CD4-positive, alpha-beta T cell treated with Interleukin-15 for 4 hours (primary cell): ENCODE results near the gene GRIK4.
"Not testable (repeated sequence)": the region's sequence is repeated elsewhere in the genome, so short reads cannot be mapped to it uniquely, and the experiment has no call there.

Source experiments
- DNase-seq: peaks from one replicate; pipeline ENCODE4 v3.0.0-alpha.2; 2020; ENCODE audit warnings: low spot score

GRIK4 gene

DNA sequence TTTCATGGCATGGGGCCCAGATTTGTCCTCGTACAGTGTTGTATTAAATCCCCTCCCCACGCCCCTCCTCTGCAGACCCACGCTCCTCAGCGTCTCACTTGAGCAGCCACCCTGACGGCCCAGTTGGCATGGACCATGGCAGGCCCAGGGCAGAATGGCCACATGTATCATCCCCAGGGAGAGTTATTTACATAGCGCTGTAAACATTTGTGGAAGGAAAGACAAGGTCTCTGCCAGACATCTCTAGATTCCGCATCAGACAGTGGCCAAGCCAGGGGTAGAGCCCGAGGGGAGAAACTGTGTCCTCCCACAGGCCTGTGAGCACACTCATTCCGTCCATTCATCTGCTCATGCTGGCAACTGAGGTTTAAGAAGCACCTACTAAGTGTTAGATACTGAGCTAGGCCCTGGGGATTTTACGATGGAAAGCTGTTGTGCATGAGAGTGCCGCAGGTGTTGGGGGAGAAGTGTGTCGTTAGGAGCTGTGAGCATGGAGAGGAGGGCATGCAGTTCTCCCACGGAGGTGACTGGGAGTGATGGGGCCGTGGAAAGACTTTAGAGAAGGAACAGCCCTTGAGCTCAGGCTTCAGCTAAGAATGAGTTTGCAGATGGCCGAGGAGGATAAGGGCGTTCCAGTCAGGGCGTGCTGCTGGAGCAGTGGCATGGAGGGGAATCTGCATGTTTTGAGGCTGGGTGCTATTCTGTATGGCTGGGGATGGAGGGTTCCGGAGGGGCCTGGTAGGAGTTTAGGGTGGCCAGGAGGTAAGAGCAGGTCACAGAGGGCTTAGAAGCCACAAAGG, 94.9 kb downstream of the GRIK4 start:
- no peak for DNase-seq

DNA sequence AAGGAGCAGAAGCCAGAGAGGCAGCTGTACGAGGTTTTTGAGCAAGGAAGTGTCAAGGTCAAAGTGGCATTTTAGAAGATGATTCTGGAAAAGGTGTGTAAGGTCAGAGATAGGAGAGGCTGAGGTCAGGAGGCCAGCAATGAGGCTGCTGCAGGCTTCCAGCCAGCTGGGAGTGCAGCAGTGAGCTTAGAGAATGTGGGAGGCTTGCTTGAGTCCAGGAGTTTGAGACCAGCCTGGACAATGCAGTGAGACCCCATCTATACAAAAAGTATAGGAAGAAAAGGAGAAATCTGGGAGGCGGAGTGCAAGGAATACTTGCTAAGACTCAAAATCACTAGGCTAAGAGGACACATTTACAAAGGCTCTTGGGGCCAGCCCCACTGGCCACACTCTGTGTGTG, 96.5 kb downstream of the GRIK4 start:
- no peak for DNase-seq

GRCh38 chr11:120608760-120609211, 97.2 kb downstream of the GRIK4 start:
- no peak for DNase-seq

GRCh38 chr11:120610111-120610510, 98.6 kb downstream of the GRIK4 start:
- DNase-seq: no peak

GRCh38 chr11:120611581-120611980, 100.0 kb downstream of the GRIK4 start:
- no peak for DNase-seq

DNA sequence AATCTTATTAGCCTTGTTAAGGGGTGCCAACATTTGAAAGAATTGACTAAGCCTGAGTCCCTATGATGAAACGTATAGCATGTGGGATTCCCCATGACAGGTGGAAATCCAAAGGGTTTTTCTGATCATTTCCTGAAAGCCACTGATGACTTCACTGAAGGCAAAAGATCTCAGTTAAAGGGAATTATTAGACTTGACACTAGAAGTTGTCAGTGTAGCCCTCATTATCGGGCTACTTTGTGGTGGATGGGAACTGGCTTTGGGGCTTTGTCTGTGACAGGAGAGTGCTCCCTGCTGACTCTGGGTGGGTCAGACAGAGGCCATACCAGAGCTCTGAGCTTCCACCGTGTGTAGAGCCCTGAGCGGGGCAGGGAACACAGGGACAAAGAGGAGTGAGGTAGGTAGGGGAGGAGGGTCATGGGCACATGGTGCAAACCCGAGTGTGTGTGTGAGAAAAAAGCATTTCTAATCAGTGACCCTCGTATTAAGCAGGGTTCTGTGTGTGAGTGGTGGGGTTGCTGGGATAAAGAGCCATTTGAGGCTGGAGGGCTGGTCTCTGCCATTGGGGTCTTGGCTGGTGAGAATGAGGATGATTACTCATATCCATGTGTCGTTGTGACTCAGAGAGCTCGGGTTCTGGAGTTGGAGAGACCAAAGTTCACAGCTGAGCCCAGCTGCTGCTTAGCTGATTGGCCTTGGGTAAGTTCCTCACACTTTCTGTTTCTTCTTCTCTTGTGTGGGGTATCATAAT, 101.1 kb downstream of the GRIK4 start:
- no peak for DNase-seq

DNA sequence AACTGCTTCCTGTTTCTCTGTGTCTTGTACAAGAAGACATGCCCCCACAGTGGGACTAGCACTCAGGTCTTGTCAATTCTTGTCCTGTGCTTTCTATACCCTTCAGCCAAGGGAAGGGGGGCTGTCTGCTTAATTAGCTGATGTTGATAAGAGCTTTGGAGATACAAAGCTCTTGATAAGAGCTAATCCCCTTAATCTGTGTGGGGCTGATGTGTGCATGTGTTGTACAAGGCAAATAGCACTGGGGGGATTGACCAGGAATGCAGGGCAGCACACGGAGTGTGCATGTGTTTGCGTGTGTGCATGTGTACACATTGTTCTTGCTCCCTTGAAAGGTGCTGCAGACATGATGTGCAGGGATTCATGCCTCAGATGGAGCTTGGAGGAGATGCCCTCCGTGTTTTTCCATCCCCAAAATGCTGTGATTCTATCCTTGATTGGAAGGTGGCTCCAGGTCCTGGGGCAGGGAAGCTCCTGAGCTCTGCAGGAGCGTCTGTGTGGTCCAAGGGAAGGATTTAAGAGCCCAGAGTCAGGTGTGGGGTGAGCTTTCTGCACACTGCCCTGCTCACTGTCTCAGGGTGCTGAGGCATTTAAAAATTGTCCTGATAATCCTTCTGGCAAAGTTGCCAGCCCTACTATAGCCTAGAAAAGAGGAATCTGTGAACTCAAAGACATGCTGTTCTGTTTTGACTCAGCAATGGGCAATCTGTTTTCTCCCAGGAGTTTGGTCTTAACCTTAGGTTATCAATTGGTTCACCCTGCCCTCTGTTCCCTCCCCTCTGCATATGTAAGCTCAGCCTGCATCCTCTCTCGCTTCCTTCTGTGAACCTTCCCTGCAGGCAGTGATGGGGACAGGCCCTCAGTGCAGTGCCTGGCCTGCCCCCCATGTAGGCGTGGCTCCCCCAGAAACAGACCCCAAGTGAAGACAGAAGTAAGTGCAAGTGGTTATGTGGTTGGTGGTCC, 102.0 kb downstream of the GRIK4 start:
- DNase-seq: no peak

DNA sequence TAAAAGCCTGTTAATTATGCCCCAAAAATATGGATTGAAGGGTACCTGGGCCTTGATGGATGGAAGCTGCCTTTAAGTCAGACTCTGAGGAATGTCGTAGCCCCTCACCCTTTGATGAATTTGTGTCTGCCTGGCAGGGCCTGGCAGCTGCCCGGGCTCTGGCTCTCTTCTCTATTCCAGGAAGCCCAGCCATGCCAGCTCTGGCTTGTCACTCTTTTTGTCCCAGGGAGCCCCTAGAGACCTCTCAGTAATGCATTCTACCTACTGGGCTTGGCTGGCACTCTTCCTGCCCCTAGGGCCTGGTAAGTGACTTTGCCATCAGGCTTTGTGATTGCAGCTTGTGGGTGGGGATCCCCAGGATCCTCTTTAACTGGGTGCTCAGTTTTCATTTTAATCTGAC, 103.8 kb downstream of the GRIK4 start:
- DNase-seq: no peak

- DNase-seq: no peak
Measured at GRCh38 chr11:120618399-120618798, 106.9 kb downstream of the GRIK4 start.

GRCh38 chr11:120622189-120622875, 110.8 kb downstream of the GRIK4 start:
- DNase-seq: no peak

DNA sequence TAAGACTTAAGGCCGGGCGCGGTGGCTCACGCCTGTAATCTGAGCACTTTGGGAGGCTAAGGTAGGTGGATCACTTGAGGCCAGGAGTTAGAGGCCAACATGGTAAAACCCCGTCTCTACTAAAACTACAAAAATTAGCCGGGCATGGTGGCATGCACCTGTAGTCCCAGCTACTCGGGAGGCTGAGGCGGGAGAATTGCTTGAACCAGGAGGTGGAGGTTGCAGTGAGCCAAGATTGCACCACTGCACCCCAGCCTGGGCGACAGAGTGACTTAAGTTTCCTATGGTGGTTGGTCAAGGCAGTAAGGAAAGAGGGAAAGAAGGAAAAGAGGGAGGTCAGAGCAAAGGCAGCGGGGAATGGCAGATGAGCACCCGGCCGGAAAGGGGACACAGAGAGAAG, 113.4 kb downstream of the GRIK4 start:
- DNase-seq: not testable (repeated sequence)

DNA sequence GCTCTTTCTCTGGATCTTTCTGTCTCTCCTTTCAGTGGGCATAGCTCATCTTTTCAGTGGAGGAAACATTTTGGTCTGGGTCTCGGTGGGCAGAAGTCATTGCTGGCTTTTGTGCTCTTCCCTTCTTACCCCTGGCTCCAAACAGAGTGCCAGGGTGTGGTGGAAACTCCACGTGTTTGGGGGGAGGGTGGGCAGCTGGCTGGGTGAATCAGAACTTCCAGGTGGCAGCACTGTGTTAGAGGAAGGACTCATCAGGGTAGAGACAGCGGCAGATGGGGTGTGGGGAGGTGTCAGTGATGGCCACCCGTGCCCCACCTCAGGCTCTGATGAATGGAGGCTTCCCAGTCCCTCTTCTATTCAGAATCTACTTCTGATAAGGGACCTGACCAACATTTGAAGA, 114.0 kb downstream of the GRIK4 start:
- DNase-seq: no peak

GRCh38 chr11:120626791-120627190, 115.2 kb downstream of the GRIK4 start:
- DNase-seq: no peak

- no peak for DNase-seq
Measured at GRCh38 chr11:120627327-120628163, 116.0 kb downstream of the GRIK4 start.

- no peak for DNase-seq
Measured at GRCh38 chr11:120629407-120630080, 118.0 kb downstream of the GRIK4 start.

DNA sequence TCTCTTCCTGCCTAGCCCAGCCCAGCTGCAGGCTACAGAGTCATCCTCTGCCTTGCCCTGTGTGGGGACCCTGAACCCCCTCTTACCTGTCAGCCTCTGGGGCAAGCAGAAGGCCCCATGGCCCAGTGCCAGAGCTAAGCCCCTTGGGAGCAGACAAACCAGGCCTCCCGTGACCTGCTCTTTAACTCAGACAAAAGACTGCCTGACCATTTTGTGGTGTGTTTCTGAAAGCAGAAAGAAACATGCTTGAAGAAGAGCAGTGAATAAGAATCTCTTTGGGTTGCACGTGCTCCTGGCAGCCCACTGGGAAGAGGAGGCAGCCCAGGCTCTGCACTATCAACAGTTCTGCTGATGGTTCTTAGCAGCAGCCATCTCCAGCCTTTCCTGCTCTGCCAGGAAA, 118.6 kb downstream of the GRIK4 start:
- no peak for DNase-seq

DNA sequence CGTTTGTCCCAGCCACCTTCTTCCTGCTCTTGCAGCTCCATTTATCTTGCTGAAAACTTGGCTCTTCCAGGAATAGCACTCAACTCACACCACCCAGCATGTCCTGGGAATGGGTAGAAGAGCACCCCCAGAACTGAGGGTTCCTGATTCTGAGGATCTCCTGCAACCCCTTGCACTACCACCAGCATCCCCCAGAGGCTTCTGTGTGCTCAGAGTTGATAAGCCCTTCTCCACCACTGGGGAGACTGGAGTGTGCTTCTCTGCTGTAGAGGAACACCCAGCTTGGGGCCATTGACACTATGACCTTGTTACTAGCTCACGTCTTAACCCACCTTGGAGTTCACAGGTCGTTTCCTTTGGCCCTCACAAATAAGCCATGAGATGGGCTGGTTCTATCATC, 121.0 kb downstream of the GRIK4 start:
- no peak for DNase-seq

- no peak for DNase-seq
Measured at GRCh38 chr11:120633616-120634393, 122.3 kb downstream of the GRIK4 start.

- no peak for DNase-seq
Measured at GRCh38 chr11:120634706-120635105, 123.2 kb downstream of the GRIK4 start.
